Measurements from ENCODE around the gene GP1BB.

GP1BB gene

GRCh38 chr22:19766511-19767426 is 43.4 kb downstream of the GP1BB start:
- no peak for DNase-seq (ENCODE audit: low read depth)

- DNase-seq (ENCODE audit: low read depth) = no peak
Observed at GRCh38 chr22:19767427-19768341, 44.3 kb downstream of the GP1BB start.

GRCh38 chr22:19769393-19769715 is 46.0 kb downstream of the GP1BB start:
- DNase-seq (ENCODE audit: low read depth) = no peak

GRCh38 chr22:19770349-19771220 is 47.2 kb downstream of the GP1BB start:
- no peak for DNase-seq (ENCODE audit: low read depth)

- no peak for DNase-seq (ENCODE audit: low read depth)
Observed at GRCh38 chr22:19772422-19772672, 49.0 kb downstream of the GP1BB start.

GRCh38 chr22:19772673-19773469 is 49.5 kb downstream of the GP1BB start:
- no peak for DNase-seq (ENCODE audit: low read depth)

- no peak for DNase-seq (ENCODE audit: low read depth)
Observed at GRCh38 chr22:19773470-19774040, 50.2 kb downstream of the GP1BB start.

All from iris pigment epithelial cell (primary cell).